ENCODE data around the gene GMPS. TPM values are rescaled to one million over a fixed set of nuclear protein-coding genes. Genes with fewer than 3 reads are reported as not detected.

The GMPS gene
- total RNA-seq (2011; cell fraction: chromatin; rRNA removed; ENCODE audit: low replicate concordance): 24.3 and 122 TPM in 2 replicates
- 8.3 and 10.4 TPM in 2 replicates for total RNA-seq (2011; cell fraction: nucleolus; rRNA removed)
- 20.8 and 36.6 TPM in 2 replicates for total RNA-seq (2011; cell fraction: nucleoplasm; rRNA removed)
- total RNA-seq (2014; rRNA removed): 73.7 and 78.2 TPM in 2 replicates
- total RNA-seq (2014; rRNA removed; fragmentation: Illumina TruSeq; extraction: Trizol): 234 and 267 TPM in 2 replicates
- 162 and 170 TPM in 2 replicates for total RNA-seq (2015; rRNA removed; fragmentation: Illumina TruSeq; extraction: Trizol)
- total RNA-seq (2021): 226 and 234 TPM in 2 replicates
- 105 and 156 TPM in 2 replicates for polyA plus RNA-seq (2011; rRNA removed)
- 48.6 and 85.1 TPM in 2 replicates for polyA plus RNA-seq (2011; cell fraction: cytosol; rRNA removed)
- 25.8 and 44.4 TPM in 2 replicates for polyA plus RNA-seq (2011; cell fraction: nucleus; rRNA removed)
- 152 and 174 TPM in 2 replicates for polyA plus RNA-seq (2012)
- 235 and 282 TPM in 2 replicates for polyA plus RNA-seq (2014; fragmentation: Illumina TruSeq; extraction: Trizol)
- polyA plus RNA-seq (2014; fragmentation: Nextera tagmentation; extraction: Ambion mirVana): 10 to 100 TPM; 74.2 to 87.0 TPM
- 95.9 and 106 TPM in 2 replicates for polyA plus RNA-seq (2014; rRNA removed)
- 314 and 384 TPM in 2 replicates for polyA minus RNA-seq (2011; rRNA and poly(A)+ RNA removed)
- 146 and 156 TPM in 2 replicates for polyA minus RNA-seq (2011; cell fraction: cytosol; rRNA and poly(A)+ RNA removed)
- 12.3 and 30.1 TPM in 2 replicates for polyA minus RNA-seq (2011; cell fraction: nucleus; rRNA and poly(A)+ RNA removed)
- Bru-seq, nascent RNA: percentile 94 among the genes with signal in this experiment
- percentile 96 among the genes with signal in this experiment for BruChase-seq, experiment 1, labeled RNA remaining after a 2-hour chase
- BruChase-seq, experiment 2, labeled RNA remaining after a 6-hour chase: percentile 95 among the genes with signal in this experiment
- long read RNA-seq, experiment 1, full-length matches to known transcripts: 837 of 964 reads
- long read RNA-seq, experiment 1, partial matches to known transcripts: 53 of 964 reads
- long read RNA-seq, experiment 1, other reads (novel, unspliced or antisense): 74 of 964 reads
- long read RNA-seq, experiment 2, full-length matches to known transcripts: 181 of 280 reads
- long read RNA-seq, experiment 2, partial matches to known transcripts: 64 of 280 reads
- long read RNA-seq, experiment 2, other reads (novel, unspliced or antisense): 35 of 280 reads
- long read RNA-seq, experiment 3, full-length matches to known transcripts: 205 of 274 reads
- long read RNA-seq, experiment 3, partial matches to known transcripts: 54 of 274 reads
- long read RNA-seq, experiment 3, other reads (novel, unspliced or antisense): 15 of 274 reads

DNA sequence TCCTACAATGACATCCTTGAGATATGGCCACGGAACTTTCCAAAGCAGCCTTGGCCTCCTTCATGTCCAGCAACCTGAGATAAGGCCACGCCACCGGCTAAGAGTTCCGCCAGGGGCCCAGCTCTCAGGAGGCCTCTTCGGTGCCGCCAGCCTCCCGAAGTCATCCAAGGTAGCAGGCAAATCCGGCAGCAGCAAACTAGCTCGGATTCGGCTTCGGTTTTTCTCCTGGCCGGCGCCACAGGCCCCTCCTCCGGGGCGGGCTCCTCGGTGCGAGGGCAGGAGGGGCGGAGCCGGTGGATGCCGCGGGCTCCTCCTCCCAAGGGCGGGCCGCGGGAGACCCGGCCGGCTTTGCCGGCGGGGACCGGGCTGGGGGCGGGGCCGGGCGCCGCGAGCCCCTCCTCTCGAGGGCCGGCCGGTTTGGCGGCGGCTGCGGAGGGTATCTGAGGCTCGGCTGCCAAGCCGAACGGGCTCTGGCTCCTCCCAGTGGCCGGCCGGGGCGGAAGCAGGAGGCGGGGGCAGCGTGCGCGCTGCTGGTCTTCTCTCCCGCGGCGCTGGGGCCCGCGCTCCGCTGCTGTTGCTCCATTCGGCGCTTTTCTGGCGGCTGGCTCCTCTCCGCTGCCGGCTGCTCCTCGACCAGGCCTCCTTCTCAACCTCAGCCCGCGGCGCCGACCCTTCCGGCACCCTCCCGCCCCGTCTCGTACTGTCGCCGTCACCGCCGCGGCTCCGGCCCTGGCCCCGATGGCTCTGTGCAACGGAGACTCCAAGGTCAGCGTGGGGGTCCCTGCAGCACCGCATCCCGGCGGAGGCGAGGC is at the start of gene GMPS:
TSS of gene GMPS (plus strand) at position 518 of the 812 bp plus-strand sequence. CDS start at position 739, 221 bp downstream.
- 2% methylated on average over 34 of the region's 83 CpGs for WGBS (ENCODE audit: insufficient coverage, low coverage, missing lambda C conversion rate)
- Histone ChIP-seq H3K27ac (ENCODE audit: extremely low read depth, low read depth, low read length) (peak within 1 kb of the TSS; percentile 99), H3K4me1 (replicated peaks in 1 of 2; ENCODE audit: control insufficient read depth in 2 of 2, insufficient read depth in 2 of 2, low read length in 2 of 2) (peaks cover 16 to 22% of the 10 kb centered on the region in 2 experiments; a peak in 4 of 5 replicates), H2AFZ (ENCODE audit: low read depth, low read length) (peak within 1 kb of the TSS; percentile 79), H3K79me2 (ENCODE audit: control insufficient read depth, insufficient read depth, low read length) (peaks cover 52% of the 10 kb centered on the region), H3K27me3 (ENCODE audit: control insufficient read depth in 2 of 2, insufficient read depth in 2 of 2, low read length in 2 of 2) (no peaks in the 10 kb centered on the region), H3K9me3 (replicated peaks; ENCODE audit: control insufficient read depth, insufficient read depth, low read depth, low read length) (no peaks in the 10 kb centered on the region), H4K20me1 (replicated peaks; ENCODE audit: control insufficient read depth, insufficient read depth, low read length) (no peaks in the 10 kb centered on the region), H3K36me3 (ENCODE audit: control insufficient read depth, insufficient read depth, low read length) (peaks cover 9% of the 10 kb centered on the region; the same call in 2 of the 3 replicates), H3K4me2 (ENCODE audit: insufficient read depth, low read length) (peak within 1 kb of the TSS; percentile 84), H3K9me1 (ENCODE audit: control insufficient read depth, insufficient read depth, low read length) (no peaks in the 10 kb centered on the region), H3K9ac (ENCODE audit: insufficient read depth in 1 of 2, low read depth in 2 of 2, low read length in 2 of 2) (peak within 1 kb of the TSS; percentile 95 to 100), H3K4me3 (peak within 1 kb of the TSS; percentile 99)
- BruUV-seq (replicated peaks): no TSS peak
- in situ Hi-C loops (cut with MboI) (loop anchor here (25.0 kb wide), 2 partner anchors 508 to 1558 kb away; partner anchors contain the start of gene DHX36), intact Hi-C loops (cut with micrococcal nuclease) (loop anchor here (2.0 to 5.0 kb wide), 3 partner anchors 16 to 112 kb away; partner anchors contain the start of gene SLC33A1)
- DNase-seq (ENCODE audit: extremely low read depth in 1 of 4, low spot score in 3 of 4) (peak; percentile 95 to 96 (median 96)), ATAC-seq (peak; percentile 86), FAIRE-seq (peak; percentile 81)
- ChIA-PET CTCF (ENCODE audit: low intra/inter-chr PET ratio) (interaction anchor here (0.6 to 1.5 kb wide), 4 partner anchors 18 to 517 kb away, joined by 3 to 6 read pairs (median 4); partner anchors contain the start of gene C3orf33), POLR2A (interaction anchor here (0.6 to 5.8 kb wide), 7 partner anchors 8 to 100 kb away, joined by 3 to 64 read pairs (median 9); partner anchors contain the start of genes C3orf33 and SLC33A1)
- TF ChIP-seq BRCA1 (IDR thresholded peaks at IDR 0.05) (no peak), BRCA1 (CRISPR knock-in tag; IDR thresholded peaks at IDR 0.05) (no peak), COPS2 (conservative IDR thresholded peaks at IDR 0.05) (no peak), U2AF2 (optimal IDR thresholded peaks at IDR 0.05; ENCODE audit: low read depth, low read length) (no peak), C11orf30 (IDR thresholded peaks at IDR 0.05; ENCODE audit: low read depth) (no peak), GABPB2 (CRISPR knock-in tag; conservative IDR thresholded peaks at IDR 0.05) (no peak), ADNP (tag; IDR thresholded peaks at IDR 0.05) (no peak)
- TF ChIP-seq, protein P1, sequence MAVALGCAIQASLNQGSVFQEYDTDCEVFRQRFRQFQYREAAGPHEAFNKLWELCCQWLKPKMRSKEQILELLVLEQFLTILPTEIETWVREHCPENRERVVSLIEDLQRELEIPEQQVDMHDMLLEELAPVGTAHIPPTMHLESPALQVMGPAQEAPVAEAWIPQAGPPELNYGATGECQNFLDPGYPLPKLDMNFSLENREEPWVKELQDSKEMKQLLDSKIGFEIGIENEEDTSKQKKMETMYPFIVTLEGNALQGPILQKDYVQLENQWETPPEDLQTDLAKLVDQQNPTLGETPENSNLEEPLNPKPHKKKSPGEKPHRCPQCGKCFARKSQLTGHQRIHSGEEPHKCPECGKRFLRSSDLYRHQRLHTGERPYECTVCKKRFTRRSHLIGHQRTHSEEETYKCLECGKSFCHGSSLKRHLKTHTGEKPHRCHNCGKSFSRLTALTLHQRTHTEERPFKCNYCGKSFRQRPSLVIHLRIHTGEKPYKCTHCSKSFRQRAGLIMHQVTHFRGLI (CRISPR knock-in tag; IDR thresholded peaks at IDR 0.05): no peak
- TF ChIP-seq, protein P2, sequence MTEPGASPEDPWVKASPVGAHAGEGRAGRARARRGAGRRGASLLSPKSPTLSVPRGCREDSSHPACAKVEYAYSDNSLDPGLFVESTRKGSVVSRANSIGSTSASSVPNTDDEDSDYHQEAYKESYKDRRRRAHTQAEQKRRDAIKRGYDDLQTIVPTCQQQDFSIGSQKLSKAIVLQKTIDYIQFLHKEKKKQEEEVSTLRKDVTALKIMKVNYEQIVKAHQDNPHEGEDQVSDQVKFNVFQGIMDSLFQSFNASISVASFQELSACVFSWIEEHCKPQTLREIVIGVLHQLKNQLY (CRISPR knock-in tag; conservative IDR thresholded peaks at IDR 0.05): no peak
- TF ChIP-seq, protein P3, sequence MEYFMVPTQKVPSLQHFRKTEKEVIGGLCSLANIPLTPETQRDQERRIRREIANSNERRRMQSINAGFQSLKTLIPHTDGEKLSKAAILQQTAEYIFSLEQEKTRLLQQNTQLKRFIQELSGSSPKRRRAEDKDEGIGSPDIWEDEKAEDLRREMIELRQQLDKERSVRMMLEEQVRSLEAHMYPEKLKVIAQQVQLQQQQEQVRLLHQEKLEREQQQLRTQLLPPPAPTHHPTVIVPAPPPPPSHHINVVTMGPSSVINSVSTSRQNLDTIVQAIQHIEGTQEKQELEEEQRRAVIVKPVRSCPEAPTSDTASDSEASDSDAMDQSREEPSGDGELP (CRISPR knock-in tag; IDR thresholded peaks at IDR 0.05; ENCODE audit: borderline replicate concordance): peak; percentile 55; the same call in 1 of the 2 replicates

Data from K562 (cell line).